Measurements from ENCODE around the gene KIF3A.

GRCh38 chr5:132781029-132781428 lies 43.7 kb upstream of the KIF3A start:
- TF ChIP-seq CTCF (IDR thresholded peaks at IDR 0.05) (no peak), POLR2A (IDR thresholded peaks at IDR 0.05) (no peak)

Data from Peyer's patch (tissue), 4 donors.